MM.1S (cell line): Measurements from ENCODE around the gene SPATS2.

ENCODE experiments used
- DNase-seq: peaks from one replicate; pipeline ENCODE4 v3.0.0-alpha.2; 2015
- H2AFZ ChIP-seq: fragments of 300-600 bp; sonication (generic); 2 replicates; pipeline ENCODE4 v1.6.0; 2016; ENCODE audit warnings: antibody characterized with exemption, low read length
- H3F3A ChIP-seq: fragments of 300-600 bp; sonication (generic); 2 replicates; pipeline ENCODE4 v1.6.1; 2016; ENCODE audit warnings: mild to moderate bottlenecking, antibody characterized with exemption, low read length, moderate library complexity, mixed read lengths; ENCODE audit not compliant: insufficient read depth
- H3K27ac ChIP-seq: fragments of 300-600 bp; sonication (generic); 2 replicates; pipeline ENCODE4 v1.5.1; 2016; ENCODE audit warnings: mild to moderate bottlenecking, low read length
- H3K27me3 ChIP-seq: fragments of 300-600 bp; sonication (generic); replicated peaks from 2 replicates; pipeline ENCODE4 v1.6.0; 2016; ENCODE audit warnings: low read length; ENCODE audit not compliant: insufficient read depth
- H3K36me3 ChIP-seq: fragments of 300-600 bp; sonication (generic); replicated peaks from 2 replicates; pipeline ENCODE4 v1.6.1; 2016; ENCODE audit warnings: mild to moderate bottlenecking, low read length, mixed read lengths; ENCODE audit not compliant: insufficient read depth
- H3K4me1 ChIP-seq: fragments of 300-600 bp; sonication (generic); 2 replicates; pipeline ENCODE4 v1.6.1; 2016; ENCODE audit warnings: low read length, mixed read lengths
- H3K4me2 ChIP-seq: fragments of 300-600 bp; sonication (generic); 2 replicates; pipeline ENCODE4 v1.6.0; 2016; ENCODE audit warnings: low read depth, low read length
- H3K4me3 ChIP-seq: fragments of 300-600 bp; sonication (generic); 2 replicates; pipeline ENCODE4 v1.5.1; 2016; ENCODE audit warnings: low read length, mixed read lengths
- H3K79me2 ChIP-seq: fragments of 300-600 bp; sonication (generic); 2 replicates; pipeline ENCODE4 v1.6.1; 2016; ENCODE audit warnings: mixed run types, low read length, mixed read lengths
- H3K9ac ChIP-seq: fragments of 300-600 bp; sonication (generic); 2 replicates; pipeline ENCODE4 v1.6.1; 2016; ENCODE audit warnings: low read length, mixed read lengths
- H3K9me2 ChIP-seq: fragments of 300-600 bp; sonication (generic); replicated peaks from 2 replicates; pipeline ENCODE4 v1.6.1; 2016; ENCODE audit warnings: mild to moderate bottlenecking, low read length, mixed read lengths; ENCODE audit not compliant: insufficient read depth
- H3K9me3 ChIP-seq: fragments of 300-600 bp; sonication (generic); replicated peaks from 2 replicates; pipeline ENCODE4 v1.6.1; 2016; ENCODE audit warnings: mild to moderate bottlenecking, low read length, mixed read lengths; ENCODE audit not compliant: insufficient read depth
- H4K20me1 ChIP-seq: fragments of 300-600 bp; sonication (generic); 2 replicates; pipeline ENCODE4 v1.6.1; 2016; ENCODE audit warnings: mild to moderate bottlenecking, low read length, moderate library complexity, mixed read lengths; ENCODE audit not compliant: insufficient read depth
- CTCF ChIP-seq: fragments of 300-600 bp; sonication (generic); IDR thresholded peaks from 2 replicates; pipeline ENCODE4 v1.5.1; 2016; ENCODE audit warnings: antibody characterized with exemption, low read length, mixed read lengths
- EZH2 ChIP-seq: fragments of 300-600 bp; sonication (generic); optimal IDR thresholded peaks from 2 replicates; pipeline ENCODE3; 2017; ENCODE audit warnings: low read depth, mild to moderate bottlenecking, antibody characterized with exemption, low read length, mixed read lengths
- EZH2phosphoT487 ChIP-seq: fragments of 300-600 bp; sonication (generic); IDR thresholded peaks from 2 replicates; pipeline ENCODE4 v1.6.1; 2018; ENCODE audit warnings: antibody characterized with exemption, low read length

SPATS2 gene

DNA sequence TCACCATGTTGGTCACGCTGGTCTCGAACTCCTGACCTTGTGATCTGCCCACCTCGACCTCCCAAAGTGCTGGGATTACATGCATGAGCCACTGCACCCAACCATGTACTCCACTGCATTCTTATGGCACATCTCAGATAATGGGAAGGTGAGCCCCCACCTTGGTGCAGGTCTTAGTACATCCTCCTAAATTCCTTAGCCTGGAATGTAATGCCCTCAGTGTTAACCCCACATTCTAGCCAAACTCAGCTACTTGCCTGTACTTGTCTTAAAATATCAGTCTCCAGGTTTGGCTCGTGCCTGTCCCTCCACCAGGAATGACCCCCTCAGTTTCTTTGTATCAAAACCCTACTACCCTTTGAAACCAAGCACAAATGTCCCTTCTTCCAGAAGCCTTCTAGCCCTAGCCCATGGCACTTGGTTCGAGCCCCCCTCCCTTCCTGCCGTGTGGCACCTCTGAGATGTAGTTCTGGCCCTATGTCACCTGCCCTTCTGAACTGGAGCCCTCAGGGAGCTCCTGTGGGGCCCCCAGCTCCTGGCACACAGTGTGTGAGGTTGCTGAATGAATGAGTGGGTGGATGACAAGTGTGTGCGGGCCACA, 179.9 kb downstream of the SPATS2 start:
- no peak overlapping the region for H3K4me2 ChIP-seq
- H3F3A ChIP-seq = no peaks in the 10 kb centered on the region
- H3K79me2 ChIP-seq = no peaks in the 10 kb centered on the region
- no peaks in the 10 kb centered on the region for H3K9me3 ChIP-seq
- no peaks in the 10 kb centered on the region for H4K20me1 ChIP-seq
- H3K36me3 ChIP-seq = no peaks in the 10 kb centered on the region
- H2AFZ ChIP-seq = no peak overlapping the region
- no peak overlapping the region for H3K9ac ChIP-seq
- H3K4me1 ChIP-seq = no peaks in the 10 kb centered on the region
- H3K4me3 ChIP-seq = no peak overlapping the region
- DNase-seq = no peak
- no peaks in the 10 kb centered on the region for H3K9me2 ChIP-seq
- H3K27ac ChIP-seq = no peak overlapping the region
- TF ChIP-seq CTCF (no peak), EZH2phosphoT487 (no peak), EZH2 (no peak)
- peaks cover 45% of the 10 kb centered on the region for H3K27me3 ChIP-seq

GRCh38 chr12:49548481-49548821, 181.2 kb downstream of the SPATS2 start:
- no peak overlapping the region for H3K27ac ChIP-seq
- no peak for TF ChIP-seq EZH2phosphoT487
- no peak for TF ChIP-seq EZH2
- TF ChIP-seq CTCF = no peak
- peak overlapping the region; percentile 67 for H2AFZ ChIP-seq
- H3K79me2 ChIP-seq = no peaks in the 10 kb centered on the region
- H3K27me3 ChIP-seq = peaks cover 54% of the 10 kb centered on the region
- no peaks in the 10 kb centered on the region for H3K9me3 ChIP-seq
- peak overlapping the region; percentile 50; the same call in 1 of the 2 replicates for H3K4me2 ChIP-seq
- H3K4me3 ChIP-seq = 0 out of 2 replicates have a peak overlapping the region, but pooled peaks have one; percentile 22
- no peaks in the 10 kb centered on the region for H3F3A ChIP-seq
- H3K36me3 ChIP-seq = no peaks in the 10 kb centered on the region
- no peaks in the 10 kb centered on the region for H3K9me2 ChIP-seq
- no peak for DNase-seq
- no peaks in the 10 kb centered on the region for H4K20me1 ChIP-seq
- no peaks in the 10 kb centered on the region for H3K4me1 ChIP-seq
- H3K9ac ChIP-seq = no peak overlapping the region

DNA sequence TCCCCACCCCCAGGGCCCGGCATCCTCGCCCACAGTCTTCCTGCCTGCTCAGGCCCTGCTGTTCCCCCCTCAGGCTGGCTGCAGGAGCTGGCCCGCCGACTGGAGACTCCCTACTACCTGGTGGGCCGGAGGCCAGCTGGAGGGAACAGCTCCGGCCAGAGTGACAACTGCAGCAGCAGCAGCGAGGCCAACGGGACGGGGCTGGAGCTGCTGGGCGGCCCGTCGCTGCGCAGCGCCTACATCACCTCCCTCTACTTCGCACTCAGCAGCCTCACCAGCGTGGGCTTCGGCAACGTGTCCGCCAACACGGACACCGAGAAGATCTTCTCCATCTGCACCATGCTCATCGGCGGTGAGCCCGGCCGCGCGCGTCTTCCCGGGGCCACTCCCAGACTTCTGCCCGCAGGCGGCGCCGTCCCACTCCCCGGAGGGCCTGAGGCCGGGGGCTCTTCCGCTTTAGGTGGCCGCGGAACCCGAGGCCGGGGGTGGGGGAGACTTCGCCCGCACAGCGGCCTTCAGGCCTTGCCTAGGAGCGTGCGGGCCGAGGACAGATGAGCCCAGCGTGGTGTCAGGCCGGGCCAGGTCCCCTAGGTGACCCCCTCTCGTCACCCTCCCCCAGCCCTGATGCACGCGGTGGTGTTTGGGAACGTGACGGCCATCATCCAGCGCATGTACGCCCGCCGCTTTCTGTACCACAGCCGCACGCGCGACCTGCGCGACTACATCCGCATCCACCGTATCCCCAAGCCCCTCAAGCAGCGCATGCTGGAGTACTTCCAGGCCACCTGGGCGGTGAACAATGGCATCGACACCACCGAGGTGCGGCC, 181.8 kb downstream of the SPATS2 start:
- Histone ChIP-seq H3K9ac (no peak overlapping the region), H3K4me2 (peak overlapping the region; percentile 50), H3K9me2 (no peaks in the 10 kb centered on the region), H4K20me1 (no peaks in the 10 kb centered on the region), H3K79me2 (no peaks in the 10 kb centered on the region), H3K27me3 (peaks cover 54% of the 10 kb centered on the region), H3K4me3 (peak overlapping the region; percentile 22; the same call in 1 of the 2 replicates), H3K36me3 (no peaks in the 10 kb centered on the region), H3K27ac (no peak overlapping the region), H3F3A (no peaks in the 10 kb centered on the region), H3K9me3 (no peaks in the 10 kb centered on the region), H2AFZ (peak overlapping the region; percentile 67), H3K4me1 (no peaks in the 10 kb centered on the region)
- no peak for DNase-seq
- no peak for TF ChIP-seq EZH2phosphoT487
- peak; percentile 21 for TF ChIP-seq CTCF
- TF ChIP-seq EZH2 = no peak
